Stomach (tissue), 4 donors: ENCODE results near the gene CENPQ.

ENCODE experiments used
- EP300 ChIP-seq: sonication (generic); formaldehyde crosslinking; IDR thresholded peaks from one replicate; pipeline ENCODE4 v1.6.1; 2017; ENCODE audit warnings: antibody characterized with exemption
- POLR2A ChIP-seq, 4 donors: fragments of 450-650 bp; IDR thresholded peaks; one replicate each; pipeline ENCODE4 v1.6.1; 2016; ENCODE audit warnings: antibody characterized with exemption in 4 of 4, control low read depth in 2 of 4, mild to moderate bottlenecking in 1 of 4, moderate library complexity in 1 of 4
- POLR2AphosphoS5 ChIP-seq, 3 donors: sonication (generic); formaldehyde crosslinking; IDR thresholded peaks; one replicate each; pipeline ENCODE4 v1.6.1; 2016; ENCODE audit warnings: antibody characterized with exemption in 3 of 3
- TF ChIP-seq, protein P1 (sequence below), 7 experiments: fragments of 450-650 bp in 4 of 7; fragments of 200-600 bp in 3 of 7; sonication (generic) in 3 of 7; IDR thresholded peaks; one replicate each; pipeline ENCODE4 v1.5.1; 2016 to 2019; ENCODE audit warnings: antibody characterized with exemption in 7 of 7, control low read depth in 2 of 7, mild to moderate bottlenecking in 1 of 7

GRCh38 chr6:49516147-49516505, 53.0 kb downstream of the CENPQ start:
- TF ChIP-seq POLR2A (IDR thresholded peaks at IDR 0.05) (no peak), EP300 (no peak), POLR2AphosphoS5 (IDR thresholded peaks at IDR 0.05) (no peak)
- TF ChIP-seq, protein P1, sequence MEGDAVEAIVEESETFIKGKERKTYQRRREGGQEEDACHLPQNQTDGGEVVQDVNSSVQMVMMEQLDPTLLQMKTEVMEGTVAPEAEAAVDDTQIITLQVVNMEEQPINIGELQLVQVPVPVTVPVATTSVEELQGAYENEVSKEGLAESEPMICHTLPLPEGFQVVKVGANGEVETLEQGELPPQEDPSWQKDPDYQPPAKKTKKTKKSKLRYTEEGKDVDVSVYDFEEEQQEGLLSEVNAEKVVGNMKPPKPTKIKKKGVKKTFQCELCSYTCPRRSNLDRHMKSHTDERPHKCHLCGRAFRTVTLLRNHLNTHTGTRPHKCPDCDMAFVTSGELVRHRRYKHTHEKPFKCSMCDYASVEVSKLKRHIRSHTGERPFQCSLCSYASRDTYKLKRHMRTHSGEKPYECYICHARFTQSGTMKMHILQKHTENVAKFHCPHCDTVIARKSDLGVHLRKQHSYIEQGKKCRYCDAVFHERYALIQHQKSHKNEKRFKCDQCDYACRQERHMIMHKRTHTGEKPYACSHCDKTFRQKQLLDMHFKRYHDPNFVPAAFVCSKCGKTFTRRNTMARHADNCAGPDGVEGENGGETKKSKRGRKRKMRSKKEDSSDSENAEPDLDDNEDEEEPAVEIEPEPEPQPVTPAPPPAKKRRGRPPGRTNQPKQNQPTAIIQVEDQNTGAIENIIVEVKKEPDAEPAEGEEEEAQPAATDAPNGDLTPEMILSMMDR (IDR thresholded peaks at IDR 0.05) = no peak
